Panc1 (cell line): ENCODE data around the gene TENT4B. TPM values are rescaled to one million over a fixed set of nuclear protein-coding genes. Genes with fewer than 3 reads are reported as not detected.

Source experiments
- ATAC-seq: fragments of 200-7000 bp; cut with Tn5 transposase; 2 replicates; pipeline ENCODE4 v1.9.1; 2020; ENCODE audit warnings: mild to moderate bottlenecking, moderate library complexity
- BruUV-seq: library from RNA; stranded (reverse); fragments of 400-500 nt; replicated peaks from 2 replicates; lab custom pipeline; 2021; lab: Mats Ljungman, UMichigan
- CTCF ChIA-PET: fragments of 300-600 bp; sonication (Branson Sonifier 250); formaldehyde crosslinking; loops from one replicate; lab custom pipeline; 2022; ENCODE audit warnings: antibody characterized with exemption; lab: Charles Lee
- POLR2A ChIA-PET: fragments of 300-600 bp; sonication (Branson Sonifier 250); formaldehyde crosslinking; loops from one replicate; lab custom pipeline; 2022; ENCODE audit warnings: antibody characterized with exemption; lab: Charles Lee
- DNase-seq: peaks from one replicate; pipeline ENCODE4 v3.0.0-alpha.2; 2010; ENCODE audit warnings: low read depth, low spot score
- H3K27ac ChIP-seq: 2 replicates; pipeline ENCODE4 v1.5.1; 2011; ENCODE audit warnings: mild to moderate bottlenecking, low read length, inconsistent platforms
- H3K27me3 ChIP-seq: fragments of 200-500 bp; sonication (Bioruptor generic); 2 replicates; pipeline ENCODE4 v1.6.0; 2014; ENCODE audit warnings: low read length, inconsistent platforms; ENCODE audit not compliant: control insufficient read depth, insufficient read depth
- H3K36me3 ChIP-seq: fragments of 200-500 bp; sonication (Bioruptor generic); 2 replicates; pipeline ENCODE4 v1.5.1; 2014; ENCODE audit warnings: inconsistent platforms, mild to moderate bottlenecking, low read length, moderate library complexity; ENCODE audit not compliant: control insufficient read depth, insufficient read depth
- H3K4me1 ChIP-seq: 2 replicates; pipeline ENCODE4 v1.5.1; 2011; ENCODE audit warnings: inconsistent platforms, mild to moderate bottlenecking, low read length, moderate library complexity; ENCODE audit not compliant: control insufficient read depth, insufficient read depth
- H3K4me3 ChIP-seq, 2 experiments: 2 replicates each; pipeline ENCODE4 v1.5.1; 2011 to 2012; ENCODE audit warnings: low read depth in 2 of 2, low read length in 2 of 2, mild to moderate bottlenecking in 2 of 2, inconsistent platforms in 1 of 2, moderate library complexity in 1 of 2
- H3K9me3 ChIP-seq: fragments of 200-500 bp; sonication (Bioruptor generic); 2 replicates; pipeline ENCODE4 v1.5.1; 2014; ENCODE audit warnings: low read depth, mild to moderate bottlenecking, inconsistent platforms, low read length, moderate library complexity; ENCODE audit not compliant: control insufficient read depth, insufficient read depth
- CTCF ChIP-seq: fragments of 450-650 bp; IDR thresholded peaks from 2 replicates; pipeline ENCODE4 v1.5.1; 2017; ENCODE audit warnings: mild to moderate bottlenecking
- POLR2AphosphoS5 ChIP-seq: IDR thresholded peaks from 2 replicates; pipeline ENCODE4 v1.6.1; 2012; ENCODE audit warnings: mild to moderate bottlenecking, low read depth, low read length, moderate library complexity
- REST ChIP-seq, 2 experiments: IDR thresholded peaks; 2 replicates each; pipeline ENCODE4 v1.6.1; 2011 to 2012; ENCODE audit warnings: low read depth in 2 of 2, control low read depth in 1 of 2, low read length in 1 of 2, mild to moderate bottlenecking in 1 of 2, moderate library complexity in 1 of 2; ENCODE audit not compliant: insufficient read depth in 1 of 2
- SIN3A ChIP-seq: IDR thresholded peaks from 2 replicates; pipeline ENCODE4 v1.6.1; 2012; ENCODE audit warnings: low read depth, mild to moderate bottlenecking, low read length, moderate library complexity, borderline replicate concordance; ENCODE audit not compliant: insufficient read depth
- TCF7L2 ChIP-seq: IDR thresholded peaks from 2 replicates; pipeline ENCODE4 v1.6.1; 2011; ENCODE audit warnings: mild to moderate bottlenecking, low read depth, low read length, inconsistent platforms
- in situ Hi-C: cut with HindIII; loops from 2 replicates; pipeline ENCODE4 v1.10.0; 2016; ENCODE audit warnings: low sequenced_read_pairs, low pct_unique_long_range_greater_than_20kb
- intact Hi-C: fragments of 100-400 bp; cut with micrococcal nuclease; formaldehyde crosslinking; loops from one replicate; pipeline ENCODE4 v1.10.0; 2022; ENCODE audit not compliant: unreplicated experiment
- total RNA-seq: library from RNA; stranded (reverse); gene quantifications from one replicate; pipeline ENCODE4 v1.2.1, GENCODE V29; 2021; ENCODE audit not compliant: unreplicated experiment

TENT4B gene
- total RNA-seq, 1 experiment from 2014 or later: 9.7 TPM

GRCh38 chr16:50255538-50255937 is 102.4 kb downstream of the TENT4B start:
- no peak for TF ChIP-seq REST (IDR thresholded peaks at IDR 0.05; ENCODE audit: insufficient read depth in 1 of 2, low read depth in 2 of 2, low read length in 1 of 2)
- no peak for TF ChIP-seq TCF7L2
- TF ChIP-seq SIN3A: no peak
- TF ChIP-seq CTCF: no peak
- no peak for TF ChIP-seq POLR2AphosphoS5
- H3K9me3 ChIP-seq: no peaks in the 10 kb centered on the region
- H3K4me3 ChIP-seq: no peak overlapping the region

GRCh38 chr16:50256604-50257003 is 103.5 kb downstream of the TENT4B start:
- ATAC-seq: no peak

More at GRCh38 chr16:50255538-50255937, 102.4 kb downstream of the TENT4B start:
- DNase-seq (no peak), ATAC-seq (no peak)
- no peaks in the 10 kb centered on the region for H3K36me3 ChIP-seq
- no peaks in the 10 kb centered on the region for H3K27me3 ChIP-seq
- in situ Hi-C loops: no loop called here
- ChIA-PET POLR2A (no interaction called here), CTCF (no interaction called here)
- BruUV-seq: no TSS peak
- no peaks in the 10 kb centered on the region for H3K4me1 ChIP-seq
- intact Hi-C loops: loop anchor here (10.0 kb wide), 1 partner anchor 789 kb away; no protein-coding TSS in a partner anchor
- H3K27ac ChIP-seq: no peak overlapping the region

More at GRCh38 chr16:50256604-50257003, 103.5 kb downstream of the TENT4B start:
- no peak overlapping the region for H3K4me3 ChIP-seq
- no peaks in the 10 kb centered on the region for H3K27me3 ChIP-seq
- BruUV-seq: no TSS peak
- no peak overlapping the region for H3K27ac ChIP-seq
- no peaks in the 10 kb centered on the region for H3K9me3 ChIP-seq
- intact Hi-C loops (loop anchor here (10.0 kb wide), 1 partner anchor 788 kb away; no protein-coding TSS in a partner anchor), in situ Hi-C loops (no loop called here)
- H3K4me1 ChIP-seq: no peaks in the 10 kb centered on the region
- no peaks in the 10 kb centered on the region for H3K36me3 ChIP-seq
- TF ChIP-seq REST (IDR thresholded peaks at IDR 0.05; ENCODE audit: insufficient read depth in 1 of 2, low read depth in 2 of 2, low read length in 1 of 2): no peak
- no peak for TF ChIP-seq CTCF
- TF ChIP-seq POLR2AphosphoS5: no peak
- TF ChIP-seq SIN3A: no peak
- no peak for TF ChIP-seq TCF7L2
- ChIA-PET POLR2A (no interaction called here), CTCF (no interaction called here)
- DNase-seq: no peak
